Activated naive CD8-positive, alpha-beta T cell treated with anti-CD3 and anti-CD28 coated beads, Interleukin-2, amount 50 U/mL, for 24 hours (primary cell): Measurements from ENCODE around the gene PGLYRP3.

Experiments used
- ATAC-seq: fragments of 150-1000 bp; cut with Tn5 transposase; one replicate; pipeline ENCODE4 v1.10.0; 2021
- DNase-seq: peaks from one replicate; pipeline ENCODE4 v3.0.0; 2021
- H3K27ac Mint-ChIP-seq: one replicate; pipeline ENCODE4 v1.8.0; 2021; ENCODE audit warnings: mild to moderate bottlenecking, mixed read lengths
- H3K27me3 Mint-ChIP-seq: one replicate; pipeline ENCODE4 v1.8.0; 2021; ENCODE audit warnings: mixed read lengths
- H3K36me3 Mint-ChIP-seq: one replicate; pipeline ENCODE4 v1.8.0; 2021; ENCODE audit warnings: low read depth, mixed read lengths
- H3K4me1 Mint-ChIP-seq: one replicate; pipeline ENCODE4 v1.8.0; 2021; ENCODE audit warnings: mixed read lengths
- H3K4me3 Mint-ChIP-seq: one replicate; pipeline ENCODE4 v1.8.0; 2021; ENCODE audit warnings: mild to moderate bottlenecking, moderate library complexity, mixed read lengths
- H3K9me3 Mint-ChIP-seq: one replicate; pipeline ENCODE4 v1.8.0; 2021; ENCODE audit warnings: mixed read lengths

PGLYRP3 gene

DNA sequence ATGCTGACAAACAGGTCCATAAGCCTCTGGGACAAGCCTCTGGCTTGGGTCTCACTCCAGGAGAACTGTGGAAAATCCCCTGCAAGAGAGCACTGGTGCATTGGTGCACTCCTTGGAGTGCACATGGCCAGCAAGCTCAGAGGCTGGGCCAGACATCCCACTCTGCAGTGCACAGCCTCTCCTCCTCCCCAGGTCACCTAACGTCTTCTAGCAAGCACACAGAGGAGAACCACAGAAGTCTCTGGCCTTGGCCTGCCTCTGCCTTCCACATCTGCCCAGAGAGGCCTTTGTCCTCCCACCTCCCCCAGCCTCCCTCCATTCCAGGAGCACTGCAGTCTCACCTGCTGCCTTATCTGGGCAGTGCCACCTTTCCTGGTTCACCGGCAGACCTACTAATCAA is 4.2 kb downstream of the PGLYRP3 start:
- no peaks in the 10 kb centered on the region for H3K36me3 Mint-ChIP-seq
- H3K27me3 Mint-ChIP-seq: peaks cover 2% of the 10 kb centered on the region
- no peaks in the 10 kb centered on the region for H3K9me3 Mint-ChIP-seq
- ATAC-seq (no peak), DNase-seq (no peak)
- no peak overlapping the region for H3K27ac Mint-ChIP-seq
- no peaks in the 10 kb centered on the region for H3K4me1 Mint-ChIP-seq
- no peak overlapping the region for H3K4me3 Mint-ChIP-seq

DNA sequence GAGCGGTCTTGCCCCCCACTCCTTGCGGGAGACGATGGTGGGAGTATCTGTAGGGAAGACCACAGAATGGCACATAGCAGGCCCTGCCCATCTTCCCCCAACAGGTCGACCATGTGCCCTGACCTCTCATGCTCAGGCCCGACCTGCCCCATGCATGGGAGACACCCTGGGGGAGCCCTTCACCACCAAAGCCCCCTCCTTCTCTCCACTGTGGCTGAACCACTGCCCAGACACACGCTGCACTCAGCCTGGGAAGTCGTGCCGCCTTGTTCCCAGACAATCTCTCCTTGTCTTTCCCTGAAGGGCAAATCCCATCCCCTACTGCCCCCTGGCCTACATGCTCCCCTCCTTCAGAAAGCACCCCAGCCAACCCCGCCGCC is 5.5 kb downstream of the PGLYRP3 start:
- no peaks in the 10 kb centered on the region for H3K9me3 Mint-ChIP-seq
- H3K4me3 Mint-ChIP-seq: no peak overlapping the region
- H3K27me3 Mint-ChIP-seq: peaks cover 2% of the 10 kb centered on the region
- DNase-seq (no peak), ATAC-seq (no peak)
- H3K4me1 Mint-ChIP-seq: no peaks in the 10 kb centered on the region
- no peak overlapping the region for H3K27ac Mint-ChIP-seq
- no peaks in the 10 kb centered on the region for H3K36me3 Mint-ChIP-seq

DNA sequence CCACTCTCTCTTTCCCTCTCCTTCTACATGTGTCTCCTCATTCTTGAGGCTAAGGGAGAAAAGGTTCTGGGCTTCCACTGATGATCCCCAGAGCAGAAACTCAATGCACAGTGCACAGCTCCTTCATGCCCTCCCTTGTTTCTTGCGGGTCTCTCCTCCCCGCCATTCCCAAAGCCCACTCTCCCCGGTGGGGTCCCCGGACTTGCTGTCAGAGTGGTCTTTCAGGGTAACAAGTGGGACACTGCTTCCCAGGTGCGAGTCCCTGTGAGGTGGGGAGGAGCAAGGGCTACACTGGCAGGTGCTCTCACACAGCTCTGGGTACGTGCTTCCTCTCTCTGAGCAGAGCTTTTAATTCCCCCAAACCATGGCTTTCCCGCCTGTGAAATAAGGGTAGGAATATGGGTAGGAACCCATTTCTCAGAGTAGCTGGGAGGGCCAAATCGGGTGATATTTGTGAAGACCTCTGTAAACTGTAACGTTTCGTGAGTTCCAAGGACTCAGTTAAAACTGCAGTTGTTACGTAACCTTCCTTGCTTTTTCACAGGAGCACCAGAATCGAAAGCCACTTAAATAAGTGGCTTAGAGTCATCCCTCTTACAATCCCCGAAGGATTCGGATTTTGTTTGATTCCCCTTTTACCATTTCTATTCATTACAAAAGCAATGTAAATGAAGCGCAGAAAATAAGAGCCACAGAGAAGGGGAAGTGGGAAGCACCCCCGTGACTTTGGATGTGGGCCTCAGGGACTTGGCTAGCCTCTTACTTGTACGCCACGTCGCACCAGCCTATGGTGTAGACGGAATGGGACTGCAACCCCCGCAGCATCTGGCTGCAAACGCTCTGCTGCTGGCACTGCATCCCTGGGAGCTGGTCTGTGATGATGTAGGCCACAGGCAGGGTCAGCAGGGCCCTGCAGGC is 6.2 kb downstream of the PGLYRP3 start:
- DNase-seq (no peak), ATAC-seq (no peak)
- H3K4me3 Mint-ChIP-seq: no peak overlapping the region
- no peak overlapping the region for H3K27ac Mint-ChIP-seq
- no peaks in the 10 kb centered on the region for H3K9me3 Mint-ChIP-seq
- H3K27me3 Mint-ChIP-seq: peaks cover 2% of the 10 kb centered on the region
- no peaks in the 10 kb centered on the region for H3K4me1 Mint-ChIP-seq
- H3K36me3 Mint-ChIP-seq: no peaks in the 10 kb centered on the region

DNA sequence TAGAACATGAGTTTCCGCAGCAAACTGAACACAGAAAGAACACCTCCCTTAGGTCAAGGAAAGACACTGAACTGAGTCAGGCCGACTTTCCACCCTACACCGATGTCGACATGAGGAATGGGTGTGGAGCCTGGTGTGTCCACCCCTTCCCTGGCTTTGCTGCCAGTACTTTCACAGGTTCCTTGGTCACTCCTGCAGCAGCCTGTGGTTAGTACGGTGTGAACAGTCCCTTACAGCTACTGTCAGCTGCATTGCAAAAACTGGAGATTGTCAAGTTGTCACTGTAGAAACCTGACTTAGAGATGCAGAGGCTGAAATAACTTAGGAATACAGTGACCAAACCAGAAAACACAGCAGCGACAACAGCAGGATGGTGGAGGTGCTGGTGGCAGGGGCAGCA is 7.1 kb downstream of the PGLYRP3 start:
- no peaks in the 10 kb centered on the region for H3K4me1 Mint-ChIP-seq
- no peak for ATAC-seq
- no peak overlapping the region for H3K27ac Mint-ChIP-seq
- DNase-seq: no peak
- no peaks in the 10 kb centered on the region for H3K36me3 Mint-ChIP-seq
- H3K9me3 Mint-ChIP-seq: no peaks in the 10 kb centered on the region
- H3K4me3 Mint-ChIP-seq: no peak overlapping the region
- peaks cover 2% of the 10 kb centered on the region for H3K27me3 Mint-ChIP-seq

DNA sequence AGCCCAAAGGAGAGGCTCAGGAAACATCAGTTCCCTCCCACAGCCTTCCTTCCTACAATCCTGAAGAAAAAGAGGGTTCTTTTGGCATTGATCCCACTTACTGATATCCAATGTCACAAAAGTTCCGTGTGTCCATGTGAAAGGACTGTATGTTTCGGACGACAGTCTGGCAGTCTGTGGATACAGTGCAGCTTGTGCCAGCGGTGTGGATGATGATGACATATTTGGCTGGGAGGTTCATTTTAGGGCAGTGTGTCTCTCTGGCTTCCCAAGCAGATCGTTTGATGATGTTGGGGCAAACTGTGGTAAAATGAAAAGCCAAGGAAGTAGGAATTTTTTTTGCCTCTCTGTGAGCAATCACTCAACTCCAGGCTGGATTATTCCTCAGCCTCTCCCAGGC is 10.4 kb downstream of the PGLYRP3 start:
- no peaks in the 10 kb centered on the region for H3K9me3 Mint-ChIP-seq
- no peak for ATAC-seq
- H3K4me1 Mint-ChIP-seq: no peaks in the 10 kb centered on the region
- no peaks in the 10 kb centered on the region for H3K36me3 Mint-ChIP-seq
- H3K27me3 Mint-ChIP-seq: peaks cover 2% of the 10 kb centered on the region
- H3K27ac Mint-ChIP-seq: no peak overlapping the region
- H3K4me3 Mint-ChIP-seq: no peak overlapping the region
- no peak for DNase-seq

DNA sequence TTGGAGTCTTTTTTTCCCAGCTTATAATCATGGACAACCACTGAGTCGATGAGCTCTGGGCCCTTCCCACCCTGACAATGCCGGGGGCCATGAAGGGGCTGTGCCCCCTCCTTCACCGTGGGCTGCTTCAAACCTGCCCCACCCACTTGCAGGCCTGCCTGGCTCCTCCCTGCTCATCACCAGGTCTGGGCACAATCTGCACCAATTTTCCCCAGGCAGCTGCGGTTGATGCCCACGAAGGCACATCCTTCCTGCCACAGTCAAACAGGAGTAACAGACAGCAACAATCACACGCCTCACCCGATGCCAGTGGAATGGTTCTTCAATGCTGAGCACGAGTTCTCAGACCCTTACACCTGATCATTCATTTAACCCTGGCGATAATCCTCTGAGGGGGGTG is 18.9 kb downstream of the PGLYRP3 start:
- H3K27ac Mint-ChIP-seq: no peak overlapping the region
- no peak overlapping the region for H3K4me3 Mint-ChIP-seq
- ATAC-seq: no peak

DNA sequence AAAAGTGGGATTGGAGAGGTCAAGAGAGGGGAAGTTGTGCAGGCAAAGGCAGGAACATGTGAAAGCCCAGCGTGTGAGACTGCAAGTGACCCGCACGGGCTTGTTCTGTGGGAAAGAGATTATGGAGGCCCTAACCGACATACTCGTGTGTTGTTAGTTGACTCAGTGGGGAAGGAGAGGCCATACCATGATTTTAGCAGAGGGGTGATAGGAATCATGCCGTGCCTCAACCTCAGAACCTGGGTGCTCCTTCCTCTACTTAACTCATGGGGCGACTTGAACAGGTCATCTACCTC is 19.3 kb downstream of the PGLYRP3 start:
- ATAC-seq (no peak), DNase-seq (no peak)
- Mint-ChIP-seq H3K27me3 (peaks cover 11% of the 10 kb centered on the region), H3K4me1 (peaks cover 16% of the 10 kb centered on the region), H3K9me3 (no peaks in the 10 kb centered on the region), H3K27ac (no peak overlapping the region), H3K36me3 (no peaks in the 10 kb centered on the region), H3K4me3 (no peak overlapping the region)

More for the DNA sequence above, 18.9 kb downstream of the PGLYRP3 start:
- no peak for DNase-seq
- Mint-ChIP-seq H3K9me3 (no peaks in the 10 kb centered on the region), H3K27me3 (peaks cover 11% of the 10 kb centered on the region), H3K4me1 (peaks cover 16% of the 10 kb centered on the region), H3K36me3 (no peaks in the 10 kb centered on the region)

DNA sequence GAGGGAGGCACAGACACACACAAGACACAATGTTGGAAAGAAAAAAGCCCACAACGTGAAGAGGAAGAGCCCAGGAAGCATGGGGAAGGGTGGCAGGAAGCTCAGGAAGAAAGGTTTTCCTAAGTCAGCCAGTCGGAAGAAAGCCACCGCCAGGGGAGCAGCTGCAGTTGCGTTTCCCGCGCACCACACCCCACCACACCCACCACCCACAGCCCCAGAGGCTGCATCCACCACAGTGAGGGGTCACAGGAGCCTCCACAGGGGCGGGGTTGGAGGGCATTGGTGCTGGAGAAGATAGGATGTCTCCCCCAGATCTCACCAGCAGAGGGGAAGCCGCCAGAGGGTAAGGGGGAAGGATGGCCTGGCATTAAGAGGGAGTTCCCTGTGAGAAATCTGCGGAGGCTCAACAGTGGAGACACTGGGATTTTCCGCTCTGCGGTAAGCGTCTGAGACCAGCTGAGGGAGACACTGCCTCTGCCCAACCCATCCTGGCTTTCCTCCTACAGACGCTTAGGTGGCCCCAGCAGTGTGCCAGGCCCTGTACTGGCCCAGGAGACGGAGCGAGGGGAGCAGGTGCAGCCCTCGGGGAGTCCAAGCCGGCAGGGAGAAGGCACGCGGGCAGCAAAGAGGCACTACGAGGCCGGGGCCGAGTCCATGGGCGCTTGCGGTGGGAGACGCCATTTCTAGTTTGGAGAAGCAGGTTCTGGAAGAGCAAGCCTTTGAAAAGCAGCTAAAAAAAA is 19.8 kb downstream of the PGLYRP3 start:
- no peak for DNase-seq
- Mint-ChIP-seq H3K27me3 (peaks cover 11% of the 10 kb centered on the region), H3K4me1 (peaks cover 16% of the 10 kb centered on the region), H3K36me3 (no peaks in the 10 kb centered on the region), H3K9me3 (no peaks in the 10 kb centered on the region), H3K4me3 (no peak overlapping the region), H3K27ac (no peak overlapping the region)
- ATAC-seq: no peak

DNA sequence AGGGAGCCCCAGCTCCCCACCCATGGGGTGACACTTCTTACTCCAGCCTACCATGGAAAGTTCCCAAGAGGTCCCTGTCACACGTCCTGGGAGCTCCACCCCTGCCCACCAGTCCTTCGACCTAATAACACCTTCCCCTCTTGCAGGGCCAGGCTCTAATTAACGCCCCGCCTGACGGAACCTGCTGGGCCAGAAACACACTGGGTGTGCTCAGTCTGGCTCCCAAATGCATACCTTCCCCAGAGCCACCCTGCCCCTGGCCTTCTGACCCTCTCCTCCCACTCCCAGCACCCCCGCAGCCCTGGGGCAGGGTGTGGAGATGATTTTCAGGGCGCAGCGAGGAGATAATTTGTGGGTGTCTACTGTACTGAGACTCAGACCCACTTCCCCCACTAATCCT is 20.6 kb downstream of the PGLYRP3 start:
- Mint-ChIP-seq H3K27ac (no peak overlapping the region), H3K4me3 (no peak overlapping the region), H3K4me1 (peaks cover 16% of the 10 kb centered on the region), H3K27me3 (peaks cover 11% of the 10 kb centered on the region), H3K9me3 (no peaks in the 10 kb centered on the region), H3K36me3 (no peaks in the 10 kb centered on the region)
- ATAC-seq: no peak
- no peak for DNase-seq

DNA sequence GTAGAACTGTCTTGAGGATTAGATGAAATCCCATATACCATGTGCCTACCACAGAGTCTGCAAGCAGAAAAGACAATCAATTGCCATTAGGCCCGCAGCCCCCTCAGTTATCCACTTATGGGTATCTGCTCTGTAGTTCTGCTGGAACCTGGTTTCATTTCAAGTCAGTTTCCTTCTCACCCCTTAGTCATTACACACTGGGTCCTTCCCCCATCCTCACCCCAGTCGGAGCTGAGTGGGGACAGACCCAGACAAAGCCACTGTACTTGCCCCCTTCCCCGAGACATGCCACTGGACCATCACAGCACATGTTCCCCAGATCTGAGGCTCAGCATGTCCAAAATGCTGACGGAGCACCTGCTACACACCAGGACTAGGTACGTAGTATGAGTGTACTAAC is 21.2 kb downstream of the PGLYRP3 start:
- DNase-seq: no peak
- no peak overlapping the region for H3K4me3 Mint-ChIP-seq
- no peaks in the 10 kb centered on the region for H3K36me3 Mint-ChIP-seq
- peaks cover 11% of the 10 kb centered on the region for H3K27me3 Mint-ChIP-seq
- peaks cover 16% of the 10 kb centered on the region for H3K4me1 Mint-ChIP-seq
- H3K9me3 Mint-ChIP-seq: no peaks in the 10 kb centered on the region
- ATAC-seq: peak; percentile 65
- H3K27ac Mint-ChIP-seq: no peak overlapping the region

DNA sequence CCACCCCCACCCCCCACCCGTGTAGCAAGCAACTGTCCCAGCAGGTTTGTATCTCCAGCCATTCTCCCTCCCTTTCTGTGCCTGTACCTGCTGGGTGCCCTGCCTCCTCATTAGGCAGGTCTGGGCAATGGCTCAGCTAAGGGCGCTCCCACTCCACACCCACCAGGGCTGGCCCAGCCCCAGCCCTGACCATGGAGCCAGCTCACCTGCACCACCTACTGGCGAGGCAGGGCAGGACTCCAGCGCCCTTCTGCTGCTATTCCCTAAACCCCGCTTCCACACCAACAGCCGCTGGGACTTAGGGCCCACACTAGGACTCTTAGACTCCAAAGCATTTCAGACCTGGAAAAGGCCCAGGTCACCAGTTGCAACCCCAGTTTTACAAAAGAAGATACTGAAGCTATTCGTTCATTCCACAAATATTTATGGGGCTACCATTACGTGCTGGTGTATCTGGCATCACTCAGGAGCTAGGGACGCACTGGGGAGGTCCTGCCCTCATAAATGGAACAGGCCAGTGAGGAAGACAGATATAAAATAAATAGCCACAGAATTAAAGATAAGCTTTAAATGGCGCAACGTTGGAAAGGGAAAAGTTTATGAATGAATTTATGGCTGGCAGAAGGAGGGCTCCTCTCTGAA is 24.0 kb downstream of the PGLYRP3 start:
- ATAC-seq: peak; percentile 62

DNA sequence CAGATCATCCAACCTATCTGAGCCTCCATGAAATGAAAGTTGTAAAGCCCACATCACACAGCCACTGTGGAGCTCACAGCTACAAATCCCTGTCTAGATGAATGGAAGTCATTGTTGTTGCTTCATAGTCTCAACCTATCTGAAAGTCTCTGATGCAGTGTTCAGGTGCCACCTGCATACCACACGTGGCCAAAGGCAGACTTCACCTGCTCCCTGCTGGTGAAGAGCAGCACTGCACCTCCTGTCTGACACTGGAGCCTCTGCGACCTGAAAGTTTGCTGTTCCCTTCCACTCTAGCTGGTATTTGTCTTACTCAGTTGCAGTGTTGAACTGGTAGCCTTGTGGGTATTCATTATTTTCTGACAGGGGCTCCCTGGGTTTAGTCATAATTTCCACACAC is 34.9 kb downstream of the PGLYRP3 start:
- H3K4me3 Mint-ChIP-seq: no peak overlapping the region
- no peaks in the 10 kb centered on the region for H3K36me3 Mint-ChIP-seq
- H3K9me3 Mint-ChIP-seq: no peaks in the 10 kb centered on the region
- peaks cover 24% of the 10 kb centered on the region for H3K27me3 Mint-ChIP-seq
- H3K27ac Mint-ChIP-seq: no peak overlapping the region
- H3K4me1 Mint-ChIP-seq: no peaks in the 10 kb centered on the region
- ATAC-seq: peak; percentile 66
- peak; percentile 48 for DNase-seq

More for the DNA sequence above, 24.0 kb downstream of the PGLYRP3 start:
- H3K27ac Mint-ChIP-seq: no peak overlapping the region
- peaks cover 14% of the 10 kb centered on the region for H3K27me3 Mint-ChIP-seq
- H3K4me3 Mint-ChIP-seq: no peak overlapping the region
- H3K36me3 Mint-ChIP-seq: no peaks in the 10 kb centered on the region
- peaks cover 9% of the 10 kb centered on the region for H3K4me1 Mint-ChIP-seq
- DNase-seq: peak; percentile 34
- H3K9me3 Mint-ChIP-seq: no peaks in the 10 kb centered on the region

DNA sequence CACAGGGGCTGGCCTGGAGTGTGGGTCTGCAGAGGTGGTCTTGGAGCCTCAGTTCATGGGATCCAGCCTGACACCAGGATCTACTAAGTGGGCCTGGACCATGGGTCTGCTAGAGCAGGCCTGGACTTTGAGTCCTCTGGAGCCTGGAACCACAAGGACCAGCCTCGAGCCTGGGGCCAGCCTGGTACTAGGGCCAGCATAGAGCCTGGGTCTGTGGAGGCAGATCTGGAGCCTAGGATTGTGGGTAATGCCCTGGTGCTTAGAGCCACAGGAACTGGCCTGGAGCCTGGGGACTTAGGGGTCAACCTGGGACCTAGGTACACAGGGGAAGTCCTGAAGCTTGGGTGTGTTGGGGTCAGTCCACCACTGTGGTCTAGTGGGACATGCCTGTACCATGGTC is 40.6 kb downstream of the PGLYRP3 start:
- peaks cover 34% of the 10 kb centered on the region for H3K27me3 Mint-ChIP-seq
- no peaks in the 10 kb centered on the region for H3K9me3 Mint-ChIP-seq
- H3K27ac Mint-ChIP-seq: no peak overlapping the region
- H3K4me1 Mint-ChIP-seq: no peaks in the 10 kb centered on the region
- ATAC-seq (no peak), DNase-seq (no peak)
- H3K4me3 Mint-ChIP-seq: no peak overlapping the region
- no peaks in the 10 kb centered on the region for H3K36me3 Mint-ChIP-seq

DNA sequence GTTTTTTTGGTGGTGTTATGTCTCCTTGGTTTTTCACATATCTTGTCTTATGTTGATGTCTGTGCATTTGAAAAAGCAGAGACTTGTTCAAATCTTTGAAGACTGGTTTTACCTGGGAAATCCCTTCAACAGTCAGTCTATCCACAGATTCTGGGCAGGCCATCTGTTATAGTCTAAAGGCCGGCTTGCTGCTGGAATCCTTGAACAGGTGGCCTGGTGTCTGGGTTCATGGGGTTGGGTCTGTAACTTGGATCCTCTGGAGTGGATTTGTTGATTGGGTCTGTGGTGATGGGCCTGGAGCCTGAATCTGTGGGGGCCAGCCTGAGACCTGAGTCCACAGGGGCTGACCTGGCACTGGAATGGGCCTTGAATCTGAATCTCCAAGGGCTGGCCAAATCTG is 41.0 kb downstream of the PGLYRP3 start:
- H3K27ac Mint-ChIP-seq: no peak overlapping the region
- H3K4me3 Mint-ChIP-seq: no peak overlapping the region
- no peak for ATAC-seq
- H3K27me3 Mint-ChIP-seq: peaks cover 36% of the 10 kb centered on the region
- no peaks in the 10 kb centered on the region for H3K9me3 Mint-ChIP-seq
- H3K36me3 Mint-ChIP-seq: no peaks in the 10 kb centered on the region
- H3K4me1 Mint-ChIP-seq: no peaks in the 10 kb centered on the region
- no peak for DNase-seq

DNA sequence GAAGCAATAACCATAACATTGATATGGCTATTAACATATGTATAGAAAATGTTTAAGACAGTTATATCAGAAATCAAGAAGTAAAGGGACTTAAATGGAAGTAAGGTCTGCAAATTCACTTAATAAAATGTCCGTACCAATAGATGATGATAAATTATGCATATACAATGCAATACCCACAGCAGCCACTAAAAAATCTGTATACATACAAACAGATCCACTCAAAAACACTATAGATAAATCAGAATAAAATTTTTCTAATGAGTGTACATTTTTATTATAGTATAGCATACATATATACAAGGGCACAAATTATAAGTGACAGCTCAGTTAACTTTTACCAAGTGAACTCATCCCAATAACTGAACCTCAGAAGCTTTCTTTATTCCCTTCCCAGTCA is 47.3 kb downstream of the PGLYRP3 start:
- peaks cover 74% of the 10 kb centered on the region for H3K27me3 Mint-ChIP-seq
- H3K27ac Mint-ChIP-seq: no peak overlapping the region
- no peak overlapping the region for H3K4me3 Mint-ChIP-seq
- ATAC-seq (no peak), DNase-seq (no peak)
- H3K9me3 Mint-ChIP-seq: no peaks in the 10 kb centered on the region
- H3K36me3 Mint-ChIP-seq: no peaks in the 10 kb centered on the region
- H3K4me1 Mint-ChIP-seq: peaks cover 26% of the 10 kb centered on the region
